ENCODE measurements around the gene SEC22A.
A peak's percentile ranks its signal among the peaks of the same experiment; 100 is the strongest.

DNA sequence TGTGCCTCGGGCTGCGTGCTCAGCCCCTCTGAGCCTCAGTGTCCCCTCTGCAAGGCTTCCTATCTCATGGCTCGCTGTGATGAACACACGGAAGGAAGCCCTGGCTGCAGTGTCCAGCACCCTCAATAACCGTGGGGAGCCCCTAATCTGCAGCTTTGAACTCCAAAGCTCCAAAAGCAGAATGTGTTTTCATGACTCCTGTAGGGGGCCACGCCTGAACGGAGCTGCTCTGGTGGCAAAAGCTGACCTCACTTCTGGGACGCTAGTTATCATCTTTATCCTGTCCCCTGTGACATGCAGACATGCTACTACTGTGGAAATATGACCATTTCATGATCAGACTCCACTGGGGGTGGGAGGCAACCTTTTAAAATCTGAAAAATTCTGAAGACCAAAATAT lies 98.8 kb downstream of the SEC22A start:
- TF ChIP-seq CTBP2 (IDR thresholded peaks at IDR 0.05; ENCODE audit: borderline replicate concordance, insufficient read depth, insufficient read length, low read length) (no peak), BCL11A (IDR thresholded peaks at IDR 0.05; ENCODE audit: low read depth in 2 of 2, low read length in 2 of 2) (no peak), CHD2 (IDR thresholded peaks at IDR 0.05; ENCODE audit: low read length) (no peak), HDAC2 (IDR thresholded peaks at IDR 0.05; ENCODE audit: borderline replicate concordance in 1 of 2, low read depth in 2 of 2, low read length in 2 of 2) (no peak), RAD21 (IDR thresholded peaks at IDR 0.05 in 1 of 2, conservative IDR thresholded peaks at IDR 0.05 in 1 of 2; ENCODE audit: low read depth in 2 of 2, low read length in 2 of 2) (peak in 1 of 2 experiments; percentile 11; a peak in 1 of 4 replicates), POLR2A (IDR thresholded peaks at IDR 0.05; ENCODE audit: control extremely low read depth in 1 of 2, low read depth in 2 of 2, low read length in 2 of 2) (no peak), POLR2AphosphoS5 (IDR thresholded peaks at IDR 0.05; ENCODE audit: low read depth, low read length) (no peak), TCF12 (IDR thresholded peaks at IDR 0.05; ENCODE audit: low read depth, low read length) (no peak)
- TF ChIP-seq, protein P1, sequence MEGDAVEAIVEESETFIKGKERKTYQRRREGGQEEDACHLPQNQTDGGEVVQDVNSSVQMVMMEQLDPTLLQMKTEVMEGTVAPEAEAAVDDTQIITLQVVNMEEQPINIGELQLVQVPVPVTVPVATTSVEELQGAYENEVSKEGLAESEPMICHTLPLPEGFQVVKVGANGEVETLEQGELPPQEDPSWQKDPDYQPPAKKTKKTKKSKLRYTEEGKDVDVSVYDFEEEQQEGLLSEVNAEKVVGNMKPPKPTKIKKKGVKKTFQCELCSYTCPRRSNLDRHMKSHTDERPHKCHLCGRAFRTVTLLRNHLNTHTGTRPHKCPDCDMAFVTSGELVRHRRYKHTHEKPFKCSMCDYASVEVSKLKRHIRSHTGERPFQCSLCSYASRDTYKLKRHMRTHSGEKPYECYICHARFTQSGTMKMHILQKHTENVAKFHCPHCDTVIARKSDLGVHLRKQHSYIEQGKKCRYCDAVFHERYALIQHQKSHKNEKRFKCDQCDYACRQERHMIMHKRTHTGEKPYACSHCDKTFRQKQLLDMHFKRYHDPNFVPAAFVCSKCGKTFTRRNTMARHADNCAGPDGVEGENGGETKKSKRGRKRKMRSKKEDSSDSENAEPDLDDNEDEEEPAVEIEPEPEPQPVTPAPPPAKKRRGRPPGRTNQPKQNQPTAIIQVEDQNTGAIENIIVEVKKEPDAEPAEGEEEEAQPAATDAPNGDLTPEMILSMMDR (IDR thresholded peaks at IDR 0.05; ENCODE audit: control extremely low read depth in 1 of 3, insufficient read depth in 1 of 3, low read depth in 1 of 3, low read length in 3 of 3) = no peak
